HuH-7.5 (cell line): ENCODE measurements around the gene PCDHA2.
A peak's percentile ranks its signal among the peaks of the same experiment; 100 is the strongest.
"Not testable (repeated sequence)": the region's sequence is repeated elsewhere in the genome, so short reads cannot be mapped to it uniquely, and the experiment has no call there.

Experiments used
- DNase-seq: peaks from one replicate; pipeline ENCODE4 v3.0.0; 2011; ENCODE audit warnings: low spot score

The PCDHA2 gene

DNA sequence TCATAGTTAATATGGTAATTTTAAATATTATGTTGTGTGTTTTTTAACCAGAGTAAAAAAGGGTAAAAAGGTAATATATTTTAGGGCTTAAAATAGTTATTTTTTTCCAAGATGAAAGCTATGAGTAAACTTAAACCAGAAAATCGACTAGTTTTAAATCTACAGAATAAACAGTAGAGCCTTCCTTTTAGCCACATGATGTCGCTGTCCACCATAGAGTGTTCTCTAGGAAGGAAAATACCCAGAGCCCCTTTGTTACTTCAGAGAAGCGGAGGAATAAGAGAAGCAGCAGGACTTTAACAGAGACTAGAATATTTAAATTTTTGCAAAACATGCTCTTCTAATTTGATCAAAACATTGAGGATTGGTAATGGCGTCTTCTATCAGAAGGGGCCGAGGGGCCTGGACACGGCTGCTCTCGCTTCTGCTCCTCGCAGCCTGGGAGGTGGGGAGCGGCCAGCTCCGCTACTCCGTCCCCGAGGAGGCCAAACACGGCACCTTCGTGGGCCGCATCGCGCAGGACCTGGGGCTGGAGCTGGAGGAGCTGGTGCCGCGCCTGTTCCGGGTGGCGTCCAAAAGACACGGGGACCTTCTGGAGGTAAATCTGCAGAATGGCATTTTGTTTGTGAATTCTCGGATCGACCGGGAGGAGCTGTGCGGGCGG, at the start of gene PCDHA2:
PCDHA2 (plus strand) TSS at position 258 of the 664 bp plus-strand sequence.
- DNase-seq, result peak; percentile 81

DNA sequence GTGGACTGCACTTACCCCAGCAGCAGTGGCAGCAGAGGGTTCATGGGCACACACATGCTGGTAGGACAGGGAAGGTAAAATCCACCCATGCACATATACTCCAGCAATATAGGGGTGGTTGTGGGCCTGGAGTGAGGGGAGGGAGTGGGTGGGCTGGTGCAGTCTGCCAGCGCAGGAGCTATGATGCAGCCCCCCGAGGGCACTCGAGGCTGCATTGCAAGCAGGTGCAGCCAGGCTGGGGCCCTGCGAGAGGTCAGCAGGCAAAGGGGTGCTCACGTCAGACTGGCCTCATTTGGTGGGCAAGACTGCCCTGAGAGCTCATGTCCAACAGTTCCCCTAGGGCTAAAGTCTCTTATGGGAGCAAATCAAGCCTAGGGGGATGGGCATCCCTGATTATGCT, 41.1 kb upstream of the PCDHA2 start:
- DNase-seq, result no peak

DNA sequence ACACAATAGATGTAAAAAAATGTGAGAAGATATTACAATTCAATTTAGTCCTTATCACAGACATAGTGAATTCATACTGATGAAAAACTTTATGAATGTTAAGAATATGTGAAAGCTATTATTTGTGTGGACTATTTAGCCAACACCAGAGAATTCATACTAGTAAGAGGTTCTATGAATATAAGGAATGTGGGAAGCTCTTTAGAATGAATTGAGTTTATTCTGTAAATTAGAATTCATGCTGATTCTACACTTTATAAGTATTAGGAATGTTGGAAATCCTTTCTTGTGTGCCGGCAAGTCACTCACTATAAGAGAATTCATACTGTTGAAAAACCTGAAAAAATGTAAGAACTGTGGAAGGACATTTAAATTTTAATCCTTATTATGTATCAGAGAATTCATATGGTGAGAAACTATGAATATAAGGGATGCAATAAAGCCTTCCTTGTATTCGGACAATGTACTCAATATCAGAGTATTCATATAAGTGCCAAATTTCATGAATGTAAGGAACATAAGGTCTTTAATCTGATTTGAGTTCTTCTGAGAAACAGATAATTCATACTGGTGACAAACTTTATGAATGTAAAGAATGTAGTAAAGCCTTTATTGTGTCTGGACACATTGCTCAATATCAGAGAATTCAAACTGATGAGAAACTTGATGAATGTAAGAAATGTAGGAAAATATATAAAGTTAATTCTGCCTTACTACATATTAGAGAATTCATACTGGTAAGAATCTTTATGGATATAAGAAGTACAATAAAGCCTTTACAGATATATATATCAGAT, 30.3 kb upstream of the PCDHA2 start:
- no peak for DNase-seq

DNA sequence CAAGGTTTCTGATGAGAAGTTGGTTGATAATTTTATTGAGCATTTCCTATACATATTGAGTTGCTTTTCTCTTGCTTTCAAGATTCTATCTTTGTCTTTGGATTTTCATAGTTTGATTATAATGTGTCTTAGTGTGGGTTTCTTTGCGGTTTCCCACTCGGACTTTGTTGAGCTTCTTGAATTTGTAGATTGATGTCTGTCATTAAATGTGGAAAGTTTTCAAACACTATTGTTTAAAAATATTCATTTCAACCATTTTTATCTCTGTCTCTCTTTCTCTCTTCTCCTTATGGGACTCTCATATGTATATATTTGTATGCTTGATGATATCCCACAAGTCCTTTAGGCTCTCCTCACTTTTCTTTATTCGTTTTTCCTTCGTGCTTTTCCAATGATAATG, 27.2 kb upstream of the PCDHA2 start:
- no peak for DNase-seq

DNA sequence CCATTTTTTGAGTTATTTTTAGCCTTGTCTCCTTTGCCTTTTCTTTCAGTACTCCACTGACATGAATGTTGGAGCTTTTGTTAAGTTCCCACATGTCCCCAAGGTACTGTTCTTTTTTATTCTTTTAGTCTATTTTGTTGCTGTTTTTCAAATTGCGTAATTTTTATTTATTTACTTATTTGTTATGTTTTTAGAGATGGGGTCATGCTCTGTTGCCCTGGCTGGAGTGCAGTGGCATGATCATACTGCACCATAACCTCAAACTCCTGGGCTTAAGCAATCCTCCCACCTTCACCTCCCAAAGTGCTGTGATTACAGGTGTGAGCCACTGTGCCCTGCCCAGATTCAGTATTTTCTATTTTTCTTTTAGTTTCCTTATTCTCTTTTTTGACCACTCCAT, 14.1 kb upstream of the PCDHA2 start:
- DNase-seq, result no peak

DNA sequence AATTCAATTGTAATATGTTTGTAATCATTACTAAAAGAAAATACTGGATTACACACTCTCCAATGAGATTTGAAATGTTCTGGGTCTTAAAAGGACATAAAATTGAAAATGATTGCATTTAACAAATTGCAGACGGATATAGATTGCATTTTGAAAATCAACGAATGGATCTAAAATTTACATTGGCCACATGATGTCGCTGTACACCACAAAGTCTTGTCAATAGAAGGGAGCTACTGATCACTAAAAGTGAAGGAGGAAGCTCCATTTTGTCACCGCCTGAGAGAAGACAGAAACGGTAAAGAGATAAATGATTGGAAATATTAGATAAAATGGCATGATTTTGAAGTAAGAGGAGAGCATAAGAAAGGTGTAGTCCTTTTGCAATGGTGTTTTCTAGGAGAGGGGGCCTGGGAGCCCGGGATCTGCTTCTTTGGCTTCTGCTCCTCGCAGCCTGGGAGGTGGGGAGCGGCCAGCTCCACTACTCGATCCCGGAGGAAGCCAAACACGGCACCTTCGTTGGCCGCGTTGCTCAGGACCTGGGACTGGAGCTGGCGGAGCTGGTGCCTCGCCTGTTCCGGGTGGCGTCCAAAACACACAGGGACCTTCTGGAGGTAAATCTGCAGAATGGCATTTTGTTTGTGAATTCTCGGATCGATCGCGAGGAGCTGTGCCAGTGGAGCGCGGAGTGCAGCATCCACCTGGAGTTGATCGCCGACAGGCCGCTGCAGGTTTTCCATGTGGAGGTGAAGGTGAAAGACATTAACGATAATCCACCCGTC, 8.6 kb upstream of the PCDHA2 start, which contains the start of gene PCDHA1:
PCDHA1 (plus strand) TSS at position 236 of the 782 bp plus-strand sequence.
- DNase-seq, result peak; percentile 34

DNA sequence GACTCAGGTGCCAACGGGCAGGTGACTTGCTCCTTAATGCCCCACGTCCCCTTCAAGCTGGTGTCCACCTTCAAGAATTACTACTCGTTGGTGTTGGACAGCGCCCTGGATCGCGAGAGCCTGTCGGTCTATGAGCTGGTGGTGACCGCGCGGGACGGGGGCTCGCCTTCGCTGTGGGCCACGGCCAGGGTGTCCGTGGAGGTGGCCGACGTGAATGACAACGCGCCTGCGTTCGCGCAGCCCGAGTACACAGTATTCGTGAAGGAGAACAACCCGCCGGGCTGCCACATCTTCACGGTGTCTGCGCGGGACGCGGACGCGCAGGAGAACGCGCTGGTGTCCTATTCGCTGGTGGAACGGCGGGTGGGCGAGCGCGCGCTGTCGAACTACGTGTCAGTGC, 7.2 kb upstream of the PCDHA2 start:
- not testable (repeated sequence) for DNase-seq

DNA sequence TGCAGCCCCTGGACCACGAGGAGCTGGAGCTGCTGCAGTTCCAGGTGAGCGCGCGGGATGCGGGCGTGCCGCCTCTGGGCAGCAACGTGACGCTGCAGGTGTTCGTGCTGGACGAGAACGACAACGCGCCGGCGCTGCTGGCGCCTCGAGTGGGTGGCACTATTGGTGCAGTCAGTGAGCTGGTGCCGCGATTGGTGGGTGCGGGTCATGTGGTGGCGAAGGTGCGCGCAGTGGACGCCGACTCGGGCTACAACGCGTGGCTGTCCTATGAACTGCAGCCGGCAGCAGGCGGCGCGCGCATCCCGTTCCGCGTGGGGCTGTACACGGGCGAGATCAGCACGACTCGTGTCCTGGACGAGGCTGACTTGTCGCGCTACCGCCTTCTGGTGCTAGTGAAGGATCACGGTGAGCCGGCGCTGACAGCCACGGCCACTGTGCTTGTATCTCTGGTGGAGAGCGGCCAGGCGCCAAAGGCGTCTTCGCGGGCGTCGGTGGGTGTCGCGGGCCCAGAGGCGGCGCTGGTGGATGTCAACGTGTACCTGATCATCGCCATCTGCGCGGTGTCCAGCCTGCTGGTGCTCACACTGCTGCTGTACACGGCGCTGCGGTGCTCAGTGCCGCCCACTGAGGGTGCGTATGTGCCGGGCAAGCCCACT, 6.7 kb upstream of the PCDHA2 start:
- DNase-seq, result not testable (repeated sequence)

DNA sequence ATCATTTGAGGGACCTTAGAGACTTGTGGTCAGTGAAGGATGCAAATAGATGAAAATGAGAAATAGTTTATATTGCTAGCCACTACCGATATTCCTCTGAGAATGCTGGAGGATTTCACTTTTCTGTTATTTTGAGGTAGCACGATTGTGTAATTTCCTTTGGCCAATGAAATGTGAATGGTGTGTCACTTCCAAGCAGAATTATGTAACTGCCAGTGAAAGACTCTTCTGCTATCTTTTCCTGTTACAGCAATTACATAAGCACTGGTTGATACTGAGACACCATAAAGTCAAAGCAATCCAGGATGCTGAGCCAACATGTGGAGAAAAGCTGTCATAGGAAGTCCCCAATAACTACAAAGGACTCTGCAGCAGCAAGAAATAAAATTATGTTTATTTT, 3.6 kb upstream of the PCDHA2 start:
- DNase-seq, result no peak

DNA sequence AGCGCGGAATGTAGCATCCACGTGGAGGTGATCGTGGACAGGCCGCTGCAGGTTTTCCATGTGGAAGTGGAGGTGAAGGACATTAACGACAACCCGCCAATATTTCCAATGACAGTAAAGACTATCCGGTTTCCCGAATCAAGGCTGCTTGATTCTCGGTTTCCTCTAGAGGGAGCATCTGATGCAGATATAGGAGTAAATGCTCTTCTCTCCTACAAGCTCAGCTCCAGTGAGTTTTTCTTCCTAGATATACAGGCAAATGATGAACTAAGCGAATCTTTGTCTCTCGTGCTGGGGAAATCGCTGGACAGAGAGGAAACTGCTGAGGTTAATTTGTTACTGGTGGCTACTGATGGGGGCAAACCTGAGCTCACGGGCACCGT, 598 bp downstream of the PCDHA2 start:
- peak; percentile 84 for DNase-seq

DNA sequence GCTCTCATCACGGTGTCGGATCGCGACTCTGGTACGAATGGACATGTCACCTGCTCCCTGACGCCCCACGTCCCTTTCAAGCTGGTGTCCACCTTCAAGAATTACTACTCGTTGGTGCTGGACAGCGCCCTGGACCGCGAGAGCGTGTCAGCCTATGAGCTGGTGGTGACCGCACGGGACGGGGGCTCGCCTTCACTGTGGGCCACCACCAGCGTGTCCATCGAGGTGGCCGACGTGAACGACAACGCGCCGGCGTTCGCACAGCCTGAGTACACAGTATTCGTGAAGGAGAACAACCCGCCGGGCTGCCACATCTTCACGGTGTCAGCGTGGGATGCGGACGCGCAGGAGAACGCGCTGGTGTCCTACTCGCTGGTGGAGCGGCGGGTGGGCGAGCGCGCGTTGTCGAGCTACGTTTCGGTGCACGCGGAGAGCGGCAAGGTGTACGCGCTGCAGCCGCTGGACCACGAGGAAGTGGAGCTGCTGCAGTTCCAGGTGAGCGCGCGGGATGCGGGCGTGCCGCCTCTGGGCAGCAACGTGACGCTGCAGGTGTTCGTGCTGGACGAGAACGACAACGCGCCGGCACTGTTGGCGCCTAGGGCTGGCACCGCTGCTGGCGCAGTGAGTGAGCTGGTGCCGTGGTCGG, 1.5 kb downstream of the PCDHA2 start:
- not testable (repeated sequence) for DNase-seq

DNA sequence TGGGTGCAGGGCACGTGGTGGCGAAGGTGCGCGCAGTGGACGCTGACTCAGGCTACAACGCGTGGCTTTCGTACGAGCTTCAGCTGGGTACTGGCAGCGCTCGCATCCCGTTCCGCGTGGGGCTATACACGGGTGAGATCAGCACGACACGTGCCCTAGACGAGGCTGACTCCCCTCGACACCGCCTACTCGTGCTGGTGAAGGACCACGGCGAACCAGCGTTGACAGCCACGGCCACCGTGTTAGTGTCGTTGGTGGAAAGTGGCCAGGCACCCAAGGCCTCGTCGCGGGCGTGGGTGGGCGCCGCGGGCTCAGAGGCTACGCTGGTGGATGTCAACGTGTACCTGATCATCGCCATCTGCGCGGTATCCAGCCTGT, 2.1 kb downstream of the PCDHA2 start:
- no peak for DNase-seq

DNA sequence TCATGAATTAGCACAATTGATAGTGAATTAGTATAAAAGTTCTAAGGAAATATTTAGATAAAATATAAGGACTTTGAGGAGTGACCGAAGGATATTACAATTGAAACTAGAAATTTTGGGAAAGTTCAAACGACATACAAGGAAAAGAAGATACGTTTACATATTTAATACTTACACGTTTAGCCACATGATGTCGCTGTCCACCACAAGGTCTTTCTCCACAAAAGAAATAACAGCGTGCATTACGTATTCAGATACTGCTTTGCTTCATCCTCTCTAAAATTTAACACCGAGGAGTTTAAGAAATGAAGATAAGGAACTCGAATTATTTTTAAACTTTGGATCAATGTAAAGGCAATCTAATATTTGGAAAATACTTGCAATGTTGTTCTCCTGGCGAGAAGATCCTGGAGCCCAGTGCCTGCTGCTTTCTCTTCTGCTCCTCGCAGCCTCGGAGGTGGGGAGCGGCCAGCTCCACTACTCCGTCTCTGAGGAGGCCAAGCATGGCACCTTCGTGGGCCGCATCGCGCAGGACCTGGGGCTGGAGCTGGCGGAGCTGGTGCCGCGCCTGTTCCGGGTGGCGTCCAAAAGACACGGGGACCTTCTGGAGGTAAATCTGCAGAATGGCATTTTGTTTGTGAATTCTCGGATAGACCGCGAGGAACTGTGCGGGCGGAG, 6.3 kb downstream of the PCDHA2 start, which contains the start of gene PCDHA3:
PCDHA3 (plus strand) TSS at position 242 of the 678 bp plus-strand sequence.
- DNase-seq, result no peak

DNA sequence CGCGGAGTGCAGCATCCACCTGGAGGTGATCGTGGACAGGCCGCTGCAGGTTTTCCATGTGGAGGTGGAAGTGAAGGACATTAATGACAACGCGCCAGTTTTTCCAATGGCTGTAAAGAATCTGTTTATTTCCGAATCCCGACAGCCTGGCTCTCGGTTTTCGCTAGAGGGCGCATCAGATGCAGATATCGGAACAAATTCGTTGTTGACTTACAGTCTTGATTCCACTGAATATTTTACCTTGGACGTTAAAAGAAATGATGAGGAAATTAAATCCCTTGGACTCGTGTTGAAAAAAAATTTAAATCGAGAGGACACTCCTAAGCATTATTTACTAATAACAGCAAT, 6.8 kb downstream of the PCDHA2 start:
- DNase-seq, result no peak

DNA sequence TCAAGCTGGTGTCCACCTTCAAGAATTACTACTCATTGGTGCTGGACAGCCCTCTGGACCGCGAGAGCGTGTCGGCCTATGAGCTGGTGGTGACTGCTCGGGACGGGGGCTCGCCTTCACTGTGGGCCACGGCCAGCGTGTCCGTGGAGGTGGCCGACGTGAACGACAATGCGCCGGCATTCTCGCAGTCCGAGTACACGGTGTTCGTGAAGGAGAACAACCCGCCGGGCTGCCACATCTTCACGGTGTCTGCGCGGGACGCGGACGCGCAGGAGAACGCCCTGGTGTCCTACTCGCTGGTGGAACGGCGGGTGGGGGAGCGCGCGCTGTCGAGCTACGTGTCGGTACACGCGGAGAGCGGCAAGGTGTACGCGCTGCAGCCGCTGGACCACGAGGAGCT, 7.7 kb downstream of the PCDHA2 start:
- not testable (repeated sequence) for DNase-seq

DNA sequence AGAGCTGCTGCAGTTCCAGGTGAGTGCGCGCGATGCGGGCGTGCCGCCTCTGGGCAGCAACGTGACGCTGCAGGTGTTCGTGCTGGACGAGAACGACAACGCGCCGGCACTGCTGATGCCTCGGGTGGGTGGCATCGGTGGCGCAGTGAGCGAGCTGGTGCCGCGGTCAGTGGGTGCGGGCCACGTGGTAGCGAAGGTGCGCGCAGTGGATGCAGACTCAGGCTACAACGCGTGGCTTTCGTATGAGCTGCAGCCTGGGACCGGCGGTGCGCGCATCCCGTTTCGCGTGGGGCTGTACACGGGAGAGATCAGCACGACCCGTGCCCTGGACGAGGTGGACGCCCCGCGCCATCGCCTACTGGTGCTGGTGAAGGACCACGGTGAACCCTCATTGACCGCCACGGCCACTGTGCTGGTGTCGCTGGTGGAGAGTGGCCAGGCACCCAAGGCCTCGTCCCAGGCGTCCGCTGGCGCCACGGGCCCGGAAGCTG, 8.2 kb downstream of the PCDHA2 start:
- DNase-seq, result no peak

DNA sequence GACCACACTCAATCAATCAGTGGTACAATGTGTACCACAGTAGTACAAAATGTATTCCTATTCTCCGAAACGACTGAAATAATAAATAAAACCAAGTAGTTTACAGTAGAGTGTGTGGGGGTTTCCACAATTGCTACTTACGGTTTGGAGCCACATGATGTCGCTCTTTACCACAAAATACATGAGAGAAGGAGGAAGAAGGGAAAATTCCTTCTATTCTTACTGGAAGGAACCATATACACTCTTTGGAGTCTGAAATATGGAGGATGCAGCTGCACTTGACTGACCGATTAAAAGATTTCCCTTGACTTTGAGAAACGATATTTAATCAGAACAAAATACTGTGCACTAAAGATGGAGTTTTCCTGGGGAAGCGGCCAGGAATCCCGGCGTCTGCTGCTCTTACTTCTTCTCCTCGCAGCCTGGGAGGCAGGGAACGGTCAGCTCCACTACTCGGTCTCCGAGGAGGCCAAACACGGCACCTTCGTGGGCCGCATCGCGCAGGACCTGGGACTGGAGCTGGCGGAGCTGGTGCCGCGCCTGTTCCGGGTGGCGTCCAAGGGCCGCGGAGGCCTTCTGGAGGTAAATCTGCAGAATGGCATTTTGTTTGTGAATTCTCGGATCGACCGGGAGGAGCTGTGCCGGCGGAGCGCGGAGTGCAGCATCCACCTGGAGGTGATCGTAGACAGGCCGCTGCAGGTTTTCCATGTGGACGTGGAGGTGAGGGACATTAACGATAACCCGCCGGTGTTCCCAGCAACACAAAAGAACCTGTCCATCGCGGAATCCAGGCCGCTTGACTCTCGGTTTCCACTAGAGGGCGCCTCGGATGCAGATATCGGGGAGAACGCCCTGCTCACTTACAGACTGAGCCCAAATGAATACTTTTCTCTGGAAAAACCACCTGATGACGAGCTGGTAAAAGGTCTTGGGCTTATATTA, 12.5 kb downstream of the PCDHA2 start, which contains the start of gene PCDHA4:
PCDHA4 (plus strand) TSS at position 235 of the 942 bp plus-strand sequence.
- DNase-seq, result peak; percentile 55

DNA sequence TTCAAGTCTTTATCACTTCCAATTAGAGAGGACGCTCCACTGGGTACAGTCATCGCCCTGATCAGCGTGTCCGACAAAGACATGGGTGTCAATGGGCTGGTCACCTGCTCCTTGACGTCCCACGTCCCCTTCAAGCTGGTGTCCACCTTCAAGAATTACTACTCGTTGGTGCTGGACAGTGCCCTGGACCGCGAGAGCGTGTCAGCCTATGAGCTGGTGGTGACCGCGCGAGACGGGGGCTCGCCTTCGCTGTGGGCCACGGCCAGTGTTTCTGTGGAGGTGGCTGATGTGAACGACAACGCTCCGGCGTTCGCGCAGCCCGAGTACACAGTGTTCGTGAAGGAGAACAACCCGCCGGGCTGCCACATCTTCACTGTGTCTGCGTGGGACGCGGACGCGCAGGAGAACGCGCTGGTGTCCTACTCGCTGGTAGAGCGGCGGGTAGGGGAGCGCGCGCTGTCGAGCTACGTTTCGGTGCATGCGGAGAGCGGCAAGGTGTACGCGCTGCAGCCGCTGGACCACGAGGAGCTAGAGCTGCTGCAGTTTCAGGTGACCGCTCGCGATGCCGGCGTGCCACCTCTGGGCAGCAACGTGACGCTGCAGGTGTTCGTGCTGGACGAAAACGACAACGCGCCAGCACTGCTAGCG, 13.7 kb downstream of the PCDHA2 start:
- not testable (repeated sequence) for DNase-seq

DNA sequence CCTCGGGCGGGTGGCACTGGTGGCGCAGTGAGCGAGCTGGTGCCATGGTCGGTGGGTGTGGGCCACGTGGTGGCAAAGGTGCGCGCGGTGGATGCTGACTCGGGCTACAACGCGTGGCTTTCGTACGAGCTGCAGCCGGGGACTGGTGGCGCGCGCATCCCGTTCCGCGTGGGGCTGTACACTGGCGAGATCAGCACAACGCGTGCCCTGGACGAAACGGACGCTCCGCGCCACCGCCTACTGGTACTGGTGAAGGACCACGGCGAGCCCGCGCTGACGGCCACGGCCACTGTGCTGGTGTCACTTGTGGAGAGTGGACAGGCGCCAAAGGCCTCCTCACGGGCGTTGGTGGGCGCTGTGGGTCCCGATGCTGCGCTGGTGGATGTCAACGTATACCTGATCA, 14.2 kb downstream of the PCDHA2 start:
- no peak for DNase-seq
